D721Med (cell line): ENCODE measurements around the gene CHST5.
"Not testable (repeated sequence)": the region's sequence is repeated elsewhere in the genome, so short reads cannot be mapped to it uniquely, and the experiment has no call there.

Experiments used
- DNase-seq: peaks from one replicate; pipeline ENCODE4 v3.0.0; 2011; ENCODE audit warnings: low spot score; ENCODE audit not compliant: insufficient read length
- FAIRE-seq: peaks from 2 replicates; lab custom pipeline; 2011; peaks lifted over from hg19 to GRCh38; lab: Jason Lieb, UNC
- TF ChIP-seq, protein P1 (sequence below): IDR thresholded peaks from 2 replicates; pipeline ENCODE4 v1.5.1; 2012; ENCODE audit warnings: mild to moderate bottlenecking, control low read depth; ENCODE audit not compliant: insufficient read depth; ENCODE audit errors: missing control alignments

The CHST5 gene

DNA sequence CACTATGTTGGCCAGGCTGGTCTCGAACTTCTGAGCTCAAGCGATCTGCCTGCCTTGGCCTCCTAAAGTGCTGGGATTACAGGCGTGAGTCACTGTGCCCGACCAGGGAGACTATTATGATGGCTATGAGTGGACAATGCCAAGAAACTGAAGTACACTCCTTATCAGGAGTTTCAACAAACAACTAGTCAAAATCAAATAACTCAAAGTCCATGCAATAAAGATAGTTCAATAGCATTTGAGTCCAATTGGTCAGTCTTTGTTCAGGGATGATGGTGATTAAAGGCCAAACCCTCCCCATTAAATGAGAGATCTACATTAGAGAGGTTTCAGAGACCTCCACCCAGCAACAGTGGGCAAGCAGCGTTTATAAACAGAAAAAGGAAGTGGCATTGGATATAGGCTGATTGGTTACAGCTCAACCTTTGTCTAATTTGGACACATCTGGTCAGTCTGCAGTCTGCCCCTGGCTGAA is 8.0 kb downstream of the CHST5 start:
- no peak for FAIRE-seq
- no peak for DNase-seq
- TF ChIP-seq, protein P1, sequence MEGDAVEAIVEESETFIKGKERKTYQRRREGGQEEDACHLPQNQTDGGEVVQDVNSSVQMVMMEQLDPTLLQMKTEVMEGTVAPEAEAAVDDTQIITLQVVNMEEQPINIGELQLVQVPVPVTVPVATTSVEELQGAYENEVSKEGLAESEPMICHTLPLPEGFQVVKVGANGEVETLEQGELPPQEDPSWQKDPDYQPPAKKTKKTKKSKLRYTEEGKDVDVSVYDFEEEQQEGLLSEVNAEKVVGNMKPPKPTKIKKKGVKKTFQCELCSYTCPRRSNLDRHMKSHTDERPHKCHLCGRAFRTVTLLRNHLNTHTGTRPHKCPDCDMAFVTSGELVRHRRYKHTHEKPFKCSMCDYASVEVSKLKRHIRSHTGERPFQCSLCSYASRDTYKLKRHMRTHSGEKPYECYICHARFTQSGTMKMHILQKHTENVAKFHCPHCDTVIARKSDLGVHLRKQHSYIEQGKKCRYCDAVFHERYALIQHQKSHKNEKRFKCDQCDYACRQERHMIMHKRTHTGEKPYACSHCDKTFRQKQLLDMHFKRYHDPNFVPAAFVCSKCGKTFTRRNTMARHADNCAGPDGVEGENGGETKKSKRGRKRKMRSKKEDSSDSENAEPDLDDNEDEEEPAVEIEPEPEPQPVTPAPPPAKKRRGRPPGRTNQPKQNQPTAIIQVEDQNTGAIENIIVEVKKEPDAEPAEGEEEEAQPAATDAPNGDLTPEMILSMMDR: no peak

DNA sequence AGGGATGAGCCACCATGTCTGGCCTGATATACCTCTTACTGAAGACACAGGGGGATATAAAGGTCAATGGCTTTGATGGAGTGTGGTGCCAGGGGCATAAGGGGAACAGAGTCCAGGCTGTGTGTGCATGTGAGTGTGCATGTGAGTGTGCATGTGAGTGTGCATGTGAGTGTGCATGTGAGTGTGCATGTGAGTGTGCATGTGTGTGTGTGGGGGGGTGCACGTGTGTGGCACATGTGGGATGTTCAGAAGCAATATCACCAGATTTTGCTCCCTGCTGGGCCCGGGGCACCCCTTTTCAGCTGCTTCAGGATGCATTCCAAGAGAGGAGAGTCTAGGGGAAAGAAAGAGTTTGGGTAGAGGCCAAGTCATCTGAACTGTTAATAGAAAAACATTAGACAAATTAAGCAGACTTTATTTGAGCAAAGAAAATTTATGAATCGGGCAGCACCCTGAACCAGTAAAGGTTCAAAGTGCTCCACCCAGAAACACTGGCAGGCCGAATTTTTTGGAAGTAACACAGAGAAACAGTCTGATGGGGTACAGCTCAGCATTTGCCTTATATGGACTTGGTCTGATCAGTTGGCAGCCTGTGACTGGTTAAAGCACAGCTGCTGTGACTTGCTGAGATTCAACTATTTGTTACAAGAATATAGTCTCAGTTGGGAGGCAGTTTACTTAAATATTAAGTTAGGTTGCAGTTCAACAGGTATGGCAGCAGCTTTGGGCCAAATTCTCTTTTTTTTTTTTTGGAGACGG is 9.7 kb downstream of the CHST5 start:
- no peak for FAIRE-seq
- TF ChIP-seq, protein P1: no peak
- DNase-seq: no peak

DNA sequence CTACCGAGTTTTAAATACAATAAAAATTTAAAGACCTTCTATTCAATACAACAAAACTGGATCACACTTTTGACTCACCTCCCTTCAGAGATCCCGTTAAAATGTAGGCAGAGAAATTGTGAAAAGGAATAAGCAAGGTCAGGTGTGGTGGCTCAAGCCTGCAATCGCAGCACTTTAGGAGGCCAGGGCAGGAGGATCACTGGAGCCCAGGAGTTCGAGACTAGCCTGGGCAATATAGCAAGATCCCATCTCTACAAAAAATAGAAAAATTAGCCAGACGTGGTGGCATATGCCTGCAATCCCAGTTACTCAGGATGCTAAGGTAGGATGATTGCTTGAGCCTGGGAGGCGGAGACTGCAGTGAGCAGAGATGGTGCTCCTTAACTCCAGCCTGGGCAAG is 16.7 kb downstream of the CHST5 start:
- DNase-seq (no peak), FAIRE-seq (no peak)
- TF ChIP-seq, protein P1: no peak

DNA sequence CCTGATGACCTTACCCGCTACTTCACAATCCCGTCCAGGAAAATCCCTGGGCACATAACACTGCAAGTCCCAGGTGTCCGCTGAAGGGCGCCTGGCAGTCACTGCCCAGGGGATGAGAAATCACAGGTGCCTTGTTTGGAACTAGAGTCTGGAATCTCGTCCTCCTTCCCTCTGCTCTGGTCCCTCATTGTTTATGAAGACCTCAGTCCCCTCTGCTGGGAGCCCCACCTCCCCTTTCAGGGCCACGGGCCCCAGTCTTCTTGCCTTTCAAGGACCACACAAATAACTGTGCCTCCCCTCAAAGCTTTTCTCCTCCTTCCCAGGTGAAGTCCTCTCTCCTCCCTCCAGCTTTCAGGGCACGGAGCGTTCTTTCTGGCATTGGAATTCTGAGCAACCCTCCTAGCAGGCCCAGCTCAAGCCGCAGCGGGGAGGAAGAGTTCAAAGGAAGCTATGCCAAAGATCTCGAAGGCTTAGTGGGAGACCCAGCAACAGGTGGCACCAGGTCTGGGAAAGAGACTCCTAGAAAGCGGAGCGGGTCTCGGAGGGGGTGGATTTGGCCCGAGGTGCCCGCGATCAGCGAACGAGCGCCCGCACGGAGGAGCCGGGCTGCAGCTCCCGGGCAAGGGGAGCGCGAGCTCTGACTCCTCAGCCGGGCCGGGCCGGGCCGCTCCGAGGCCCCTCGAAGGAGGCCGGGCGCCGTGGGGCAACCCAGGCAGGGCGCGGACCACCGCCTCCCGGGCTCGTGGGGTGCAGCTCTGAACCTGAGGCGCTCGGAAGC is 19.5 kb downstream of the CHST5 start:
- not testable (repeated sequence) for DNase-seq, FAIRE-seq

DNA sequence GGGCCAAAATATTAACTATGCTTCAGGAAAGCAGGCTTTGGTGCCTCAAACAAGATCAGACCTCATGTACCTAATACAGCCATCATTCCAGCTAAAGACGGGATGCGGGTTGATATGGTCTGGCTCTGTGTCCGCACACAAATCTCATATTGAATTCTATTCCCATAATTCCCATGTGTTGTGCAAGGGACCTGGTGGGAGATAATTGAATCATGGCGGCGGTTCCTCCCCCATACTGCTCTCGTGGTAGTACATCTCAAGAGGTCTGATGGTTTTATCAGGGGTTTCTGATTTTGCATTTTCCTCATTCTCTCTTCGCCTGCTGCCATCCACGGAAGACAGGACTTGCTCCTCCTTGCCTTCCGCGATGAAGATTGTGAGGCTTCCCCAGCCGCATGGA is 21.6 kb downstream of the CHST5 start:
- no peak for FAIRE-seq
- DNase-seq: no peak

DNA sequence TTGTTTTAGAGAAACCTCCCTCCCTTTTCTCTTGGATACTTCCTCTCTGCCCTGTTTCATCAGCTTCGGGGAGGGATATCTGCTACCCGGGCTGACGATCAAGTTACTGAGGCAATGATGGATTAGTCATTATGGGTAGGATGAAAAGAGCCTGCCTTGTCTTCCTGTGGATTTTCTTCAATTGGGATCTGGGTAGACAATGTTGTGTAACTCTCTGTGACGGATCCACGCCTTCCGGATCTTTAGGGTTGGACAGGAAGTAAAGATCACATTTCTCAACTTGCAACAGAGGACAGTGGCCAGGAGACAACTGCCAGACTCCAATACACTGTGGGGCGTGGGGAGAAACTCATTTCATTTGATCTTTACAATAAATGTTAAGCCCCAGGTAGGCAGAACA is 29.3 kb downstream of the CHST5 start:
- no peak for DNase-seq
- no peak for FAIRE-seq
- TF ChIP-seq, protein P1: no peak

More for the DNA sequence above, 21.6 kb downstream of the CHST5 start:
- TF ChIP-seq, protein P1: no peak

DNA sequence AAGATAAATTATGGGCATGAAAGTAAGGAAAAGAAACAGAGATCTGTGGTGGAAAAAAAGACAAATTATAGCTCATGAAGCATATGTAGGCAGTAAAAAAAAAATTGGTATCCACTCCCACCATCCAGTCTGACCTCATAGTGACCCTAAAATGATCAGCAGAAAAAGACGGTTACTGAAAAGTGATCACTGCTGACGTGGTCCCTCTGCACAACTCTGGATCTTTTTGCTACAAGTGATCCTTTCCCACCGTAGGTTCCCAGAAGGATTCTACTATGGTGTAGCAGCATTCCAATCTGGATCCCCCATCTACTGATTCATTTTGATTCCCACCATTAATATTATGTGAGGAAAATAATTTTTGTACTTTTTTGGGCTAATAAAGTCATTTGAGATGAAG is 29.8 kb downstream of the CHST5 start:
- TF ChIP-seq, protein P1: no peak
- DNase-seq (no peak), FAIRE-seq (no peak)
